ENCODE data around the gene CEP131.

CEP131 gene

DNA sequence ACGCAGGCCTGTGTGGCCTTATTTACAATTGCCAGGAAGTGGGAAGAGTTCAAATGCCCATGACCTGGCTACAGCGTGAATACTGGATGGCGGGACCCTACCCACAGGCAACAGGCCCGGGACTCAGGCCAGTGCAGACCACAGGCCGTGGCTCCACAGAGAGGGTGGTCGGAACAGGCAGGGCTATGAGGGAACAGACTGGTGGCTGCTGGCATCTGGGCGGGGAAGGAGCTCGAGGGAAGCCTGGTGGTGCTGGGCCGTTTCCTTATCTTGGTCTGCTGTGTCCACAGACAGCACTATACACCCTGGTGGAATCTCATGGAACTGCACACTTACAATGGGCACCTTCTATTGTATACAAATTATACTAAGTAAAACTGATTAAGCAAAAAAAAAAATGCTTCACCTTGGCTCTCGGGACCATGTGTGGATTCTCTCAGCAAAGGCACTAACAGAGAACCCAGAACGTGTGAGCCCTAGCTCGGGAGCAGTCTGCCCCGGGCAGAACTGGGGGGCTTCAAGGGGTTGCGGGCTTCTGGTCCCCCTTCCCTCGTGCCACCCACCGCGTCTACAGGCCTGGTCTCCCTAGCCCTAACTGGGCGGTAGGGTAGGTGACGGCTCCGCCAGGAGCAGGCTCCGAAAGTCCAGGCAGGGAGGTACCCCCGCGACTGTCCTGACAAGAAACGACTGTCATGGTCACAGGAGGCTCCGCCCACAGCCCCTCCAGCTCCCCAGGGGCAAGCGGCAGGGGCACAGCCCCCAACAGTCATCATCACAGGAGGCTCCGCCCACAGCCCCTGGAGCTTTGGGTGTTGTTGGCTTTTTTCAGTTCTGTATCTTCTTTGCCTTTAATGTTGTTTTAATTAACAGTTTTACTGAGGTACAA is 21.8 kb downstream of the CEP131 start:
- H3K4me1 ChIP-seq (ENCODE audit: insufficient read depth, low read length) = no peaks in the 10 kb centered on the region
- no peaks in the 10 kb centered on the region for H3K27me3 ChIP-seq (ENCODE audit: control insufficient read depth in 1 of 2, insufficient read depth in 2 of 2, low read length in 2 of 2)
- no peak overlapping the region for H3K4me3 ChIP-seq (ENCODE audit: low read depth in 1 of 2, low read length in 2 of 2)
- H3K27ac ChIP-seq (ENCODE audit: low read depth, low read length) = no peak overlapping the region
- H3K9ac ChIP-seq (ENCODE audit: low read length) = no peak overlapping the region
- H3K36me3 ChIP-seq (ENCODE audit: insufficient read depth, low read length) = no peaks in the 10 kb centered on the region
- H3K9me3 ChIP-seq (ENCODE audit: low read length) = no peaks in the 10 kb centered on the region

DNA sequence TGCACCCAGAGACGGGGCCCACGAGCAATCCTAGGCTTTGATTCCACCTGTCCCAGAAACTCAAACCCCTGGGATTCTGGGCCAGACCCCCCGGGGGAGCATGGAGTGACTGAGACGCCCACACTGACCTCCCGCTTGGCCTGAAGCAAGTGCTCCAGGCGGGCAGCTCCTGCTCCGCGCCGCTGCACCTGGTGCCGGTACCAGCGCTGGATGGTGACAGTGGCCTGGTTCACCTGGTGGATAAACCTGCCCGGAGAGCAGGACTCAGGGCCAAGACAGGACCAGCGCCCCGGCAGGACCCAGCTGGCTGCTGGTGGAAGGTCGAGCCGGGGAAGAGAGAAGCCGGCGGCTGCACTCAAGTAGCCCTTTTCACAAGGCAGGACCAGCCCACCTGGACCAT is 22.6 kb downstream of the CEP131 start:
- H3K36me3 ChIP-seq (ENCODE audit: insufficient read depth, low read length) = no peaks in the 10 kb centered on the region
- no peaks in the 10 kb centered on the region for H3K27me3 ChIP-seq (ENCODE audit: control insufficient read depth in 1 of 2, insufficient read depth in 2 of 2, low read length in 2 of 2)
- no peak overlapping the region for H3K27ac ChIP-seq (ENCODE audit: low read depth, low read length)
- no peaks in the 10 kb centered on the region for H3K4me1 ChIP-seq (ENCODE audit: insufficient read depth, low read length)
- no peak overlapping the region for H3K9ac ChIP-seq (ENCODE audit: low read length)
- no peaks in the 10 kb centered on the region for H3K9me3 ChIP-seq (ENCODE audit: low read length)
- no peak overlapping the region for H3K4me3 ChIP-seq (ENCODE audit: low read depth in 1 of 2, low read length in 2 of 2)

DNA sequence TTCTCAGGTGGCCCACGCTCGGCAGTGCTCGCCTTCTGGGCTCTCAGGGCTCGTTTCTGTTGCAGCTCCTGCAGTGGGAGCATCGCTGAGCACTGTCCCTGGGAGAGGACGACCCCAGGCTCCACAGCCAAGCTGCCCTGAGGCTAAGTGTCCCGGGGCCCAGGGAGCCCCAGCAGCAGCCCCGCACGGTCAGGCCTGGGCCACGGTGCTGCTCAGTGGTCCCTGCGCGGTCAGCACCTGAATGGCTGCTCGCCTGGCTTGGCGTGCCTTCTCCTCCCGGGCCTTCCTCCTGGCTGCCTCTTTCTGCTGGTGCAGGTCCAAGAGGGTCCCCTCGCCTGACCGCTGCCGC is 23.3 kb downstream of the CEP131 start:
- H3K4me3 ChIP-seq (ENCODE audit: low read depth in 1 of 2, low read length in 2 of 2) = no peak overlapping the region
- no peak overlapping the region for H3K9ac ChIP-seq (ENCODE audit: low read length)
- no peaks in the 10 kb centered on the region for H3K36me3 ChIP-seq (ENCODE audit: insufficient read depth, low read length)
- H3K27me3 ChIP-seq (ENCODE audit: control insufficient read depth in 1 of 2, insufficient read depth in 2 of 2, low read length in 2 of 2) = no peaks in the 10 kb centered on the region
- H3K9me3 ChIP-seq (ENCODE audit: low read length) = no peaks in the 10 kb centered on the region
- no peak overlapping the region for H3K27ac ChIP-seq (ENCODE audit: low read depth, low read length)
- H3K4me1 ChIP-seq (ENCODE audit: insufficient read depth, low read length) = no peaks in the 10 kb centered on the region

DNA sequence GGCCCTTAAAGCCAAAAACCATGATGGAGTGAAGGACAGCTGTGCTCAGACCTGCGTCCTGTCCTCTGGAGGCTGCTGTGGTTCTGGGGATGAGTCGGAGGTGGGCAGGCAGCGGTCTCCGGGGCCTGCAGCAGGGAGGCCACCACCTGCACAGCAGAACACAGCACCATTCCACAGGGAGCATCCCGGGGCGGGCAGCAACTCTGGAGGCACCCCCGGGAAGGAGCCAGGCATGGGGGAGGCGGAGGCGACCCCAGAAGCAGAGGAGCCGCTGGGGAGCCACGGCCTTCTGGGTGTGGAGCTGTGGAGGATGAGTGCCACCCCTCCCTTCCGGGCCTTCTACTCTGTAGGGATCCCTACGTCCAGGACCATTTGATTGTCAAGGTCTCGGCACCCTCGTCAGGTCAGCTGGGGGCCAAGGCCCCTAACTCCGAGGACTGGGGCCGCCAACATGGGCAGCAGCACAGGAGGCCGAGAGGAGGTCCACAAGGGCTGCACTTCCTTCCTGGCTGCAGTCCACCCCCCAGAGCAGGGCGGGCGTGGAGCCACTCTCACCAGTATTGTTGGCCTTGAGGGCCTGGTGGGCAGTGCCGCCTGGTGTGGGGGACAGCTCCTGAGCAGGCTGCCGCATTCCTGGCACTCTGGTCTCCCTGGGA is 23.8 kb downstream of the CEP131 start:
- Histone ChIP-seq H3K27ac (ENCODE audit: low read depth, low read length) (no peak overlapping the region), H3K4me3 (ENCODE audit: low read depth in 1 of 2, low read length in 2 of 2) (no peak overlapping the region), H3K4me1 (ENCODE audit: insufficient read depth, low read length) (no peaks in the 10 kb centered on the region), H3K27me3 (ENCODE audit: control insufficient read depth in 1 of 2, insufficient read depth in 2 of 2, low read length in 2 of 2) (no peaks in the 10 kb centered on the region), H3K9me3 (ENCODE audit: low read length) (no peaks in the 10 kb centered on the region), H3K9ac (ENCODE audit: low read length) (no peak overlapping the region), H3K36me3 (ENCODE audit: insufficient read depth, low read length) (no peaks in the 10 kb centered on the region)

DNA sequence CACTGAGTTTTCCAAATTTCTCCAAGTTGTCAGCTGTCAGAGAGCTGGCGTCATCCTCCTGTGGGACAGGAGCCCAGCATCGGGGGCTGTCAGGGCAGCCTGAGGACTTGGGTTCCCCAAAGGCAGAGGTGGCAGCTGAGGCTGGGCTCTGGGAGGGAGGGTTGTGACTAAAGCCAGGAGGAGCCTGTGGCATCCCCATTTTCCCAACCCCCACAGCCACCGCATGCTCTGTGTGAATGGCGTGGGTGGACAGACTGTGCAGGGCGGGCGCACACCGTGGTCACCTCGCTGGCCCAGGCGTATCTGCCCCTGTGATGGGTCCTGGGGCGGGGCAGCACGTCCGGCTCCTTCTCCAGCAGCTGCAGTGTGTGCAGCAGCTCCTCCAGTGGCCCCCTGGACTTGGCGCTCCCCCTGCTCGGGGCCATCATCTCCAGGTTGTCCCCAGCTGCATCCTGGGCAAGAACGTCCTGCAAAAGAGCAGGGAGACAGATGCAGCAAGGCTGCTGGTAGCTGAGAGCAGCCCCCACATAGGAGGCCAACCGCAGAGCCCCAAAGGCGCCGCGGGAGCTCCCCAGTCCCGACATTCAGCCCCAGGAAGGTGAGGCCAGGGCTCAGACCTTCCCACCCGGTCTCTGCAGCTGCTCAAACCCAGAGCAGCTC is 24.8 kb downstream of the CEP131 start:
- H3K9me3 ChIP-seq (ENCODE audit: low read length) = no peaks in the 10 kb centered on the region
- H3K9ac ChIP-seq (ENCODE audit: low read length) = no peak overlapping the region
- no peak overlapping the region for H3K27ac ChIP-seq (ENCODE audit: low read depth, low read length)
- H3K4me3 ChIP-seq (ENCODE audit: low read depth in 1 of 2, low read length in 2 of 2) = no peak overlapping the region
- no peaks in the 10 kb centered on the region for H3K27me3 ChIP-seq (ENCODE audit: control insufficient read depth in 1 of 2, insufficient read depth in 2 of 2, low read length in 2 of 2)
- no peaks in the 10 kb centered on the region for H3K4me1 ChIP-seq (ENCODE audit: insufficient read depth, low read length)
- no peaks in the 10 kb centered on the region for H3K36me3 ChIP-seq (ENCODE audit: insufficient read depth, low read length)

DNA sequence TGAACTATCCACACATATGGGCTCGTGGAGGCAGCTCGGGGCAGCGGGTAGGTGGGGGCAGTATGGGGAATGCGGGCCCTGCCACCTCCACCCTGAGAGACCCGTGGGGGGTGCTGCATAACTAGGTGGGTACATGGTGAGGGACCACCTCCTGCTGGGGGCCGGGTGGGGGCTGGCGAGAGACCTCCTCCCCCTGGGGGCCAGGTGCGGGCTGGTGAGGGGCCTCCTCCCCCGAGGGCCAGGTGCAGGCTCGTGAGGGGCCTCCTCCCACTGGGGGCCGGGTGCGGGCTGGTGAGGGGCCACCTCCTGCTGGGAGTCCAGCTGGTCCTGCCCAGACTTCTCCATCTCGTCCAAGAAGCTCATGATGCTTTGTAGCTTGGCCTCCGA is 25.4 kb downstream of the CEP131 start:
- Histone ChIP-seq H3K4me3 (ENCODE audit: low read depth in 1 of 2, low read length in 2 of 2) (no peak overlapping the region), H3K9me3 (ENCODE audit: low read length) (no peaks in the 10 kb centered on the region), H3K9ac (ENCODE audit: low read length) (no peak overlapping the region), H3K36me3 (ENCODE audit: insufficient read depth, low read length) (no peaks in the 10 kb centered on the region), H3K27ac (ENCODE audit: low read depth, low read length) (no peak overlapping the region), H3K27me3 (ENCODE audit: control insufficient read depth in 1 of 2, insufficient read depth in 2 of 2, low read length in 2 of 2) (no peaks in the 10 kb centered on the region), H3K4me1 (ENCODE audit: insufficient read depth, low read length) (no peaks in the 10 kb centered on the region)

DNA sequence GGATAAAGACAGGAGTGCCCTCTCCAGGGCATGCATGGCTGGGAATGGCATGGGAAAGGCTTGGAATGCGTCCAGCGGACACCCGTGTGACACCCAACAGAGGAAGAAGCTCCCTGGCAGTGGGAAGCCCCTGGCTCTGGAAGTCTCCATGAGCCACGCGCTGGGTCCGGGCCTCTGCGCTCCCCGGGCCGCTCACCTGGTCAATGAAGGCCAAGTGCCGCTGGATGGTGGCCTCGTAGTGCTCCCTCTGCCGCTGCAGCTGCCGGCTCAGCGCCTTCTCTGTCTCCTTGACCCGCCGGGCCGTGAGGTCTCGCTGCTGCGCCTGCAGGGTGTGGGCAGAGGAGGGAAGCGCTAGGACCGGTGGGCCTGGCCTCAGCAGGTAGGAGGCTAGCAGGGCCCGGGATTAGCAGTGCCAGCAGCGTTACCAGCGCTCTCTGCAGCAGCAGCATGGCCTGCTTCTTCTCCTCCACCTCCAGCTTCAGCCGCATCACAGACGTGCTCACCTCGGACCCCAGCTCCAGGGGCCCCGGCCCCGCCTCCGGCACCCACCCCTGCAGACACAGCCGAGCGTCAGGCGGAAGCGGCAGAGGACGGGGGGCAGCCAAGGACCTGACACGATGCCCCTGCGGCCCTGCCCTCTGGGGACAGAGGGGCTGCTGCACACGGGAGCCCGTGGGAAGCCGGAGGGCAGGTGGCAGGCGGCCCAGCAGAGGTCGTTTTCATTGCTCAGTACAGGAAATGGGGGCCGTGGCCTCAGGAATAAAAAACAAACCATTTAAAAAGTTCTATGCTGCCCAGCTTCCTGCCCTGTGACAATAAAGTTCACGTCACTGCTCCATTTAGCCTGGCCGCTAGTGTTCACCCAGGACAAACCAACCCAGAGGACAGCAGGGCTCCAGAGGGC is 26.0 kb downstream of the CEP131 start:
- Histone ChIP-seq H3K27me3 (ENCODE audit: control insufficient read depth in 1 of 2, insufficient read depth in 2 of 2, low read length in 2 of 2) (no peaks in the 10 kb centered on the region), H3K9me3 (ENCODE audit: low read length) (no peaks in the 10 kb centered on the region), H3K4me1 (ENCODE audit: insufficient read depth, low read length) (no peaks in the 10 kb centered on the region), H3K4me3 (ENCODE audit: low read depth in 1 of 2, low read length in 2 of 2) (no peak overlapping the region), H3K27ac (ENCODE audit: low read depth, low read length) (no peak overlapping the region), H3K9ac (ENCODE audit: low read length) (no peak overlapping the region), H3K36me3 (ENCODE audit: insufficient read depth, low read length) (no peaks in the 10 kb centered on the region)

DNA sequence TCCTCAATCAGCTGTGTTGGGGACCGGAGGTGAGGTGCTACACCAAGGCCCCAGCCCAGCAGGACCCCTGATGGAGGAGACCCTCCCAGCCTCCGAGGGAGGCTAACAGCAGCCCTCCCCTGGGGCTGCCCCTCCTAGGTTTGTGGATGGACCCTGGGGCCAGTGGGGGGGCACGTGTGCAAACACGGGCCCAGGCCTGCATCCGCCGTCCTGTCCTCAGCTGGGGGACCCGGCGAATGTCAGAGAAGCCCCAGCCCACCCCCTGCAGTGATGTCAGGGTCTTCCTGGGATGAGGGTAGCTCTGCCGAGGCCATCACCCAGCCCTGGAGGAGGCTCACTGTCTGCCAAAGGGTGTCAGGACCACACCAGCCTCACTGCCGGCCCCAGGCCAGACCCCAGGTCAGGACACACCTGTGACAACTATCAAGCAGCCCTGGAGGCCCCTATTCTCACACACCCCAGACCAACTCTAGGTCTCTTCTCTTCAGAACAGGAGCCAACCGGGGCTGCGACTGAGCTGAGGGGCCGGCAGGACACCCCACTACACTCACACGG is 26.7 kb downstream of the CEP131 start:
- Histone ChIP-seq H3K9me3 (ENCODE audit: low read length) (no peaks in the 10 kb centered on the region), H3K9ac (ENCODE audit: low read length) (no peak overlapping the region), H3K27me3 (ENCODE audit: control insufficient read depth in 1 of 2, insufficient read depth in 2 of 2, low read length in 2 of 2) (no peaks in the 10 kb centered on the region), H3K27ac (ENCODE audit: low read depth, low read length) (no peak overlapping the region), H3K4me1 (ENCODE audit: insufficient read depth, low read length) (no peaks in the 10 kb centered on the region), H3K36me3 (ENCODE audit: insufficient read depth, low read length) (no peaks in the 10 kb centered on the region), H3K4me3 (ENCODE audit: low read depth in 1 of 2, low read length in 2 of 2) (no peak overlapping the region)

DNA sequence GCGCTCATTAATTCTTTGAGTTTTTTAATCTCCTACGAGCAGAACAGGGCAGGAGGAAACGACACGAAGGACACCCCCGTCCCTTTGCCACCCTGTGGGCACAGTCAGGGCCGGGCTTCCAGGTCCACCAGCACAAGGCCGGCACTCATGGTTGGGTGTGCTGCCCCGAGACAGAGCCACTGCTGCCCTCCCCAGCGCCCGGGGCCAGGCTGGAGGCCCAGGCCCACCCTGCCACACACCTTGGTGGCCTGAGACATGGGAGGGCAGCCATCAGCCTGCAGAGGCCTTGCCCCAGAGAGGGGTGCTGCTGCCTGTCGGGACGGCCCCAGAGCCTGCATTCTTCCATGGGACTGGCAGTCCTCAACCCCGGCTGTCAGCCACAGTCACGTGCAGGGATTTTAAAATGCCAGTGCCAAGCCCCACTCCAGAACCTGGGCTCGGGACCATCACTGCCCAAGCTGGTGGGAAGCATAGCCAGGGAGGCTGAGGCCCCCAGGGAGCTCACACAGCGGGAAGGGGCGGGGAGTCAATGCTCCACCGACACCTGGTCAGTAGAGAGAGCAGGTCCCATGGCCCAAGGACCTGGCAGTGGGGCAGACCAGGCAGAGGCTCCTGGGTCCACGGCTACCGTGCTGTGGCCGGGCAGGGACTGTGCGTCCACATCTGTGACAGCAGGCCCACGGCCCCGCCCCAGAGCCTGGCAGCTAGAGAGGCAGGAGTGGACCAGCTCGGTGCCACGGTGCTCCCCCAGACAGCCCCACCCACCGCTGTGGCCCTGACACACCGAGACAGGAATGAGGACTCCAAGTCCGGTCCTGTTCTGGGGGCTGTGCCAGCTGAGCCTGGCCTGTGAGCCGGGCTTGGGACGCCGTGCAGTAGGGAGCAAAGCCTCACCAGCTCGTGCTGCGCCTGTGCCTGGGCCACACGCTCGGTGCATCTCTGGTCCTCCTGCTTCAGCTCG is 27.5 kb downstream of the CEP131 start:
- Histone ChIP-seq H3K9me3 (ENCODE audit: low read length) (no peaks in the 10 kb centered on the region), H3K36me3 (ENCODE audit: insufficient read depth, low read length) (no peaks in the 10 kb centered on the region), H3K4me1 (ENCODE audit: insufficient read depth, low read length) (no peaks in the 10 kb centered on the region), H3K27me3 (ENCODE audit: control insufficient read depth in 1 of 2, insufficient read depth in 2 of 2, low read length in 2 of 2) (no peaks in the 10 kb centered on the region), H3K4me3 (ENCODE audit: low read depth in 1 of 2, low read length in 2 of 2) (no peak overlapping the region), H3K9ac (ENCODE audit: low read length) (no peak overlapping the region), H3K27ac (ENCODE audit: low read depth, low read length) (no peak overlapping the region)

DNA sequence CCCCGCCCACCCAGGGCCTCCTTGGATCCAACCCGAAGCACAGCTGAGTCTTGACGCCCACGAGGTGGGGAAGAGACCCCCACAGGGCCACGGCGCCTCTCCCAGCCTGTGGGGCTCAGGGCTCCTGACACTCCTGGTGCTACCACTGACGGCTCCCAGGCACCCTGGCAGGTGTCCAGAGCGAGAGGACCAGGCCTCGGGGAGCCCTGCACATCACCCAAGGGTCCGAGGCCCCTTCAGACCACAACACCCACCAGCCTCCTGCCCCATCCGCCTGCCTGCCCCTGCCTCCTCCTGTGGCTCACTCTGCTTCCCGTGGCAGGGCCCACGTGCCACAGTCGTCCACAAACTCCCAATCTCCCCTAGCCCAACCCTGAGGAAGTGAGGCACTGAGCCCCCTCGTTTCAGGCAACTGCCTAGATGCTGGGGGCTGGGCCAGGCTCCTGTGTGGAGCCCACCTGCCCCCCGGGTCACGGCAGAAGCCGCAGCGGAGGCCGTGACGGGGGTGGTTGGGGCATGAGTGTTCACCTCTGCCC is 28.5 kb downstream of the CEP131 start:
- Histone ChIP-seq H3K4me1 (ENCODE audit: insufficient read depth, low read length) (no peaks in the 10 kb centered on the region), H3K9ac (ENCODE audit: low read length) (no peak overlapping the region), H3K27me3 (ENCODE audit: control insufficient read depth in 1 of 2, insufficient read depth in 2 of 2, low read length in 2 of 2) (no peaks in the 10 kb centered on the region), H3K27ac (ENCODE audit: low read depth, low read length) (no peak overlapping the region), H3K36me3 (ENCODE audit: insufficient read depth, low read length) (no peaks in the 10 kb centered on the region), H3K9me3 (ENCODE audit: low read length) (no peaks in the 10 kb centered on the region), H3K4me3 (ENCODE audit: low read depth in 1 of 2, low read length in 2 of 2) (no peak overlapping the region)

Data from muscle layer of colon (tissue), 2 donors.